ENCODE data around the gene SLC25A12. TPM values are rescaled to one million over a fixed set of nuclear protein-coding genes. Genes with fewer than 3 reads are reported as not detected.

SLC25A12 gene
- total RNA-seq, 1 experiment from 2014 or later: 5.3 TPM

- Histone ChIP-seq H3K9me3 (no peaks in the 10 kb centered on the region), H3K36me3 (ENCODE audit: control insufficient read depth, insufficient read depth, low read length) (no peaks in the 10 kb centered on the region), H3K4me3 (ENCODE audit: low read depth, low read length) (no peak overlapping the region), H3K27me3 (replicated peaks; ENCODE audit: control insufficient read depth, insufficient read depth, low read length) (no peaks in the 10 kb centered on the region), H3K4me1 (no peaks in the 10 kb centered on the region)
- peaks cover 9% of the 10 kb centered on the region for H3K4me1 Mint-ChIP-seq (ENCODE audit: low read depth, unreplicated experiment)
- no peak for DNase-seq
- intact Hi-C loops (cut with micrococcal nuclease; ENCODE audit: unreplicated experiment): no loop called here
- no peaks in the 10 kb centered on the region for H3K36me3 Mint-ChIP-seq (ENCODE audit: insufficient read depth, unreplicated experiment)
- no TSS peak for BruUV-seq (replicated peaks)
- no peak for TF ChIP-seq CTCF (IDR thresholded peaks at IDR 0.05; ENCODE audit: insufficient read depth in 1 of 2, low read depth in 1 of 2, low read length in 1 of 2, severe bottlenecking in 1 of 2, unreplicated experiment in 1 of 2)
- no peak overlapping the region for H3K27ac Mint-ChIP-seq (ENCODE audit: unreplicated experiment)
- no peaks in the 10 kb centered on the region for H3K9me3 Mint-ChIP-seq (ENCODE audit: unreplicated experiment)
- ChIA-PET CTCF (no interaction called here), POLR2A (no interaction called here)
- no peak overlapping the region for H3K4me3 Mint-ChIP-seq (ENCODE audit: unreplicated experiment)
- no peaks in the 10 kb centered on the region for H3K27me3 Mint-ChIP-seq (ENCODE audit: insufficient read depth, unreplicated experiment)
Measured at GRCh38 chr2:171800639-171801038, 93.4 kb downstream of the SLC25A12 start.

DNA sequence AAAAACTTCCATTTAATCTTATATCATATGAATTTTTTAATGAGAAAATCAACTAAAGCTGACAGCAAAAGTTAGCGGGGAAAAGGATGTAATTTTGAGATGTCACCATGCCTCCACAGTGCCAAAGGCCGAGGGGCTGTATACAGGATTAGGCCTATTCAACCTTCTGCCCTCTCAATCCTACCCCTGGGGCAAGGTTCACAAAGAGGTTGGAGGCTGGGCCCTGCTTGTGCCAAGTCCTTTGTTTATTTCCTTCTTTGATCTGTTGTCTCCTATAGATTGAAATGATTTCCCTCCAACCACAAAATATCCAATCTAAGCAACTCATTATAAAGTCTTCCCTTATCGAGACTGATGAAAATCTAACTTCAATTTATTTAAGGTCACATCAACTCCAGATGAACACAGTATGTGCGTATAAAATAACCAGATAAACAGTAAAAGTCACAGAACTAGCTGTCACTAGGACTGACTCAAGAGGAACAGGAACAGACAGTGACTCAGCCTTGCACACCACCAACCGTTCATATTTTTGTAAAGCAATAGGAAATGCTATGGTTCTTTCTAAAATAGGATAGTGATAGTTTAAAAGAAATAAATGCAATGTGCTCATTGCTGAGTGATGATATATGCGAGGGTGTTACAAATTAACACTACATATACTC, 95.8 kb downstream of the SLC25A12 start:
- H3K9me3 Mint-ChIP-seq (ENCODE audit: unreplicated experiment): no peaks in the 10 kb centered on the region
- no peaks in the 10 kb centered on the region for H3K27me3 Mint-ChIP-seq (ENCODE audit: insufficient read depth, unreplicated experiment)
- DNase-seq: no peak
- Histone ChIP-seq H3K9me3 (no peaks in the 10 kb centered on the region), H3K36me3 (ENCODE audit: control insufficient read depth, insufficient read depth, low read length) (no peaks in the 10 kb centered on the region), H3K27me3 (replicated peaks; ENCODE audit: control insufficient read depth, insufficient read depth, low read length) (no peaks in the 10 kb centered on the region), H3K4me3 (ENCODE audit: low read depth, low read length) (no peak overlapping the region), H3K4me1 (peaks cover 6% of the 10 kb centered on the region; the same call in 1 of the 2 replicates)
- peaks cover 15% of the 10 kb centered on the region for H3K4me1 Mint-ChIP-seq (ENCODE audit: low read depth, unreplicated experiment)
- H3K27ac Mint-ChIP-seq (ENCODE audit: unreplicated experiment): no peak overlapping the region
- ChIA-PET POLR2A (no interaction called here), CTCF (no interaction called here)
- no TSS peak for BruUV-seq (replicated peaks)
- TF ChIP-seq CTCF (IDR thresholded peaks at IDR 0.05; ENCODE audit: insufficient read depth in 1 of 2, low read depth in 1 of 2, low read length in 1 of 2, severe bottlenecking in 1 of 2, unreplicated experiment in 1 of 2): no peak
- intact Hi-C loops (cut with micrococcal nuclease; ENCODE audit: unreplicated experiment): no loop called here
- no peak overlapping the region for H3K4me3 Mint-ChIP-seq (ENCODE audit: unreplicated experiment)
- H3K36me3 Mint-ChIP-seq (ENCODE audit: insufficient read depth, unreplicated experiment): no peaks in the 10 kb centered on the region

GRCh38 chr2:171794918-171795317, 99.1 kb downstream of the SLC25A12 start:
- no peaks in the 10 kb centered on the region for H3K27me3 Mint-ChIP-seq (ENCODE audit: insufficient read depth, unreplicated experiment)
- H3K27me3 ChIP-seq (replicated peaks; ENCODE audit: control insufficient read depth, insufficient read depth, low read length): no peaks in the 10 kb centered on the region
- DNase-seq: no peak
- BruUV-seq (replicated peaks): no TSS peak
- no peaks in the 10 kb centered on the region for H3K36me3 Mint-ChIP-seq (ENCODE audit: insufficient read depth, unreplicated experiment)
- intact Hi-C loops (cut with micrococcal nuclease; ENCODE audit: unreplicated experiment): no loop called here
- peaks cover 6% of the 10 kb centered on the region; the same call in 1 of the 2 replicates for H3K4me1 ChIP-seq
- POLR2A ChIA-PET: no interaction called here
- no peaks in the 10 kb centered on the region for H3K9me3 Mint-ChIP-seq (ENCODE audit: unreplicated experiment)
- no peak overlapping the region for H3K27ac Mint-ChIP-seq (ENCODE audit: unreplicated experiment)
- CTCF ChIA-PET: no interaction called here
- H3K9me3 ChIP-seq: no peaks in the 10 kb centered on the region
- H3K4me3 ChIP-seq (ENCODE audit: low read depth, low read length): no peak overlapping the region
- H3K4me3 Mint-ChIP-seq (ENCODE audit: unreplicated experiment): no peak overlapping the region
- no peaks in the 10 kb centered on the region for H3K36me3 ChIP-seq (ENCODE audit: control insufficient read depth, insufficient read depth, low read length)
- peaks cover 15% of the 10 kb centered on the region for H3K4me1 Mint-ChIP-seq (ENCODE audit: low read depth, unreplicated experiment)
- no peak for TF ChIP-seq CTCF (IDR thresholded peaks at IDR 0.05; ENCODE audit: insufficient read depth in 1 of 2, low read depth in 1 of 2, low read length in 1 of 2, severe bottlenecking in 1 of 2, unreplicated experiment in 1 of 2)
